NCI-H2227 (cell line): Measurements from ENCODE around the gene LRRC18.

Source experiments
- DNase-seq: peaks from one replicate; lab custom pipeline; 2025; ENCODE audit not compliant: unreplicated experiment; lab: John Stamatoyannopoulos, UW

Gene LRRC18

GRCh38 chr10:48923748-48924147 lies 15.9 kb downstream of the LRRC18 start:
- DNase-seq = no peak

GRCh38 chr10:48913674-48914073 lies 26.0 kb downstream of the LRRC18 start:
- no peak for DNase-seq

GRCh38 chr10:48910548-48910947 lies 29.1 kb downstream of the LRRC18 start:
- DNase-seq = no peak

GRCh38 chr10:48907730-48908129 lies 31.9 kb downstream of the LRRC18 start:
- DNase-seq = no peak

GRCh38 chr10:48906841-48907240 lies 32.8 kb downstream of the LRRC18 start:
- DNase-seq = no peak

- DNase-seq = no peak
These were observed 34.3 kb downstream of the LRRC18 start for GRCh38 chr10:48905311-48905710.

GRCh38 chr10:48904861-48905260 lies 34.8 kb downstream of the LRRC18 start:
- DNase-seq = no peak

- DNase-seq = no peak
These were observed 36.5 kb downstream of the LRRC18 start for GRCh38 chr10:48903151-48903550.

GRCh38 chr10:48902096-48902495 lies 37.5 kb downstream of the LRRC18 start:
- DNase-seq = no peak

GRCh38 chr10:48901319-48901718 lies 38.3 kb downstream of the LRRC18 start:
- no peak for DNase-seq

- DNase-seq = no peak
These were observed 39.3 kb downstream of the LRRC18 start for GRCh38 chr10:48900371-48900801.

- no peak for DNase-seq
These were observed 39.9 kb downstream of the LRRC18 start for GRCh38 chr10:48899781-48900180.

GRCh38 chr10:48898426-48898825 lies 41.2 kb downstream of the LRRC18 start:
- DNase-seq = no peak

- DNase-seq = no peak
These were observed 42.2 kb downstream of the LRRC18 start for GRCh38 chr10:48897441-48897790.

- no peak for DNase-seq
These were observed 42.7 kb downstream of the LRRC18 start for GRCh38 chr10:48896756-48897440.

GRCh38 chr10:48895803-48896195 lies 43.8 kb downstream of the LRRC18 start:
- no peak for DNase-seq

- no peak for DNase-seq
These were observed 44.5 kb downstream of the LRRC18 start for GRCh38 chr10:48894911-48895802.

- DNase-seq = no peak
These were observed 48.5 kb downstream of the LRRC18 start for GRCh38 chr10:48890888-48891850.

- no peak for DNase-seq
These were observed 51.7 kb downstream of the LRRC18 start for GRCh38 chr10:48887982-48888381.

GRCh38 chr10:48885376-48885775 lies 54.3 kb downstream of the LRRC18 start:
- DNase-seq = peak; percentile 6
